Measurements from ENCODE around the gene ANTXR2.

DNA sequence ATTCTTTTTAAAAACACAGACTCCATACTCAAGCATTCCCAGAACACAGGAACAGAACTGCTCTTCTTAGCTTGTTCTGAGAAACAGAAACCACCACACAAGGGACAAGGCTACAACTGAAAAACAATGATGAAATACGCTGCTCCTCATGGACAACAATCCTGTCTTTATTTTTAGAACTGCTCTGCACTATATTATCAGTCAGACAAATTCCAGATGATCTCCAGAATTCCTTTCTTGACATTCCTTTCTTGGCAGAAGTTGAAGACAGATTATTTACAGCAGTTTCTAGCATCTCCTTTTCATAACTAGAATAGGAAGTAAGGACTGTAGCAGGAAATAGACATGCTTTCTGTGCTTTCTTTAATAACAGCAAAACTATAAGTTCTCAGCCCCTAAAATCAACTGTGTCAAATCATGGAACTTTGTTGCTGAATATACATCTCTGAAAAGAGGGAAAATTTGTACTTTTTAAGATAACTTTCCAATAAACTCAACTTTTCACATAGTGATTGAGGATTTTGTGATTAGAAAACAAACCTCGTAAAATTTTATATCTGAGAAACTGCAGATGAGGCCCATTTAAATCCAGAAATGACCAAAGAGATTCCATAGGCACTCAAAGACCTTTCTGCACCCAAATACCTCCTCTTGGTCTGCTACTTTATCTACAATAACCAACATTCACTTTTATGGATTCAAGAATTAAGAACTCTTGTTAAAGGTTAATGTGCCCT, 35.9 kb downstream of the ANTXR2 start:
- TF ChIP-seq, protein P1, sequence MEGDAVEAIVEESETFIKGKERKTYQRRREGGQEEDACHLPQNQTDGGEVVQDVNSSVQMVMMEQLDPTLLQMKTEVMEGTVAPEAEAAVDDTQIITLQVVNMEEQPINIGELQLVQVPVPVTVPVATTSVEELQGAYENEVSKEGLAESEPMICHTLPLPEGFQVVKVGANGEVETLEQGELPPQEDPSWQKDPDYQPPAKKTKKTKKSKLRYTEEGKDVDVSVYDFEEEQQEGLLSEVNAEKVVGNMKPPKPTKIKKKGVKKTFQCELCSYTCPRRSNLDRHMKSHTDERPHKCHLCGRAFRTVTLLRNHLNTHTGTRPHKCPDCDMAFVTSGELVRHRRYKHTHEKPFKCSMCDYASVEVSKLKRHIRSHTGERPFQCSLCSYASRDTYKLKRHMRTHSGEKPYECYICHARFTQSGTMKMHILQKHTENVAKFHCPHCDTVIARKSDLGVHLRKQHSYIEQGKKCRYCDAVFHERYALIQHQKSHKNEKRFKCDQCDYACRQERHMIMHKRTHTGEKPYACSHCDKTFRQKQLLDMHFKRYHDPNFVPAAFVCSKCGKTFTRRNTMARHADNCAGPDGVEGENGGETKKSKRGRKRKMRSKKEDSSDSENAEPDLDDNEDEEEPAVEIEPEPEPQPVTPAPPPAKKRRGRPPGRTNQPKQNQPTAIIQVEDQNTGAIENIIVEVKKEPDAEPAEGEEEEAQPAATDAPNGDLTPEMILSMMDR (IDR thresholded peaks at IDR 0.05) = no peak
- no peak for TF ChIP-seq POLR2A (IDR thresholded peaks at IDR 0.05)

Measured in prostate gland (tissue), 2 donors.